ENCODE measurements around the gene MACROD2. TPM values are rescaled to one million over a fixed set of nuclear protein-coding genes. Genes with fewer than 3 reads are reported as not detected.
A peak's percentile ranks its signal among the peaks of the same experiment; 100 is the strongest.

The MACROD2 gene
- total RNA-seq, 1 experiment from 2014 or later = 3.1 TPM

DNA sequence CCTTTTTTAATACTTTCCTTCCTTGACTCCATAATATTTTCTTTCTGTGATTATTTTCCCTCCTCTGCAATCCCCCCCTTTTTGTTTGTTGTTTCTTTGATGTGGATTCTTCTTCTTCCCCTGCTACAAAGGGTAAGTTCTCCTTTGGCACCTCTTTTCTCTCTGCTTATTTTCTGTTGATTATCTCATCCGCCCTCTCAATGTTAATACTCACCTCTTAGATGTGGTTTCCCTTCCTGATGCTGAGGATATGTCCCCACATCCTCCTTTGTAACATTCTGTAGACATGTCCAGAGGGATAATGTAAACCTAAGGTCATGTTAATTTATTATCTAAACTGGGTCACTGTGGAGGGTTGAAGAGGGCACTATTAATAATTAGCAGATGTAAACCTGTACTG, 324.4 kb downstream of the MACROD2 start:
- no peaks in the 10 kb centered on the region for H3K4me1 Mint-ChIP-seq (ENCODE audit: insufficient read depth, unreplicated experiment)
- intact Hi-C loops (cut with micrococcal nuclease) = no loop called here
- TF ChIP-seq, protein P1, sequence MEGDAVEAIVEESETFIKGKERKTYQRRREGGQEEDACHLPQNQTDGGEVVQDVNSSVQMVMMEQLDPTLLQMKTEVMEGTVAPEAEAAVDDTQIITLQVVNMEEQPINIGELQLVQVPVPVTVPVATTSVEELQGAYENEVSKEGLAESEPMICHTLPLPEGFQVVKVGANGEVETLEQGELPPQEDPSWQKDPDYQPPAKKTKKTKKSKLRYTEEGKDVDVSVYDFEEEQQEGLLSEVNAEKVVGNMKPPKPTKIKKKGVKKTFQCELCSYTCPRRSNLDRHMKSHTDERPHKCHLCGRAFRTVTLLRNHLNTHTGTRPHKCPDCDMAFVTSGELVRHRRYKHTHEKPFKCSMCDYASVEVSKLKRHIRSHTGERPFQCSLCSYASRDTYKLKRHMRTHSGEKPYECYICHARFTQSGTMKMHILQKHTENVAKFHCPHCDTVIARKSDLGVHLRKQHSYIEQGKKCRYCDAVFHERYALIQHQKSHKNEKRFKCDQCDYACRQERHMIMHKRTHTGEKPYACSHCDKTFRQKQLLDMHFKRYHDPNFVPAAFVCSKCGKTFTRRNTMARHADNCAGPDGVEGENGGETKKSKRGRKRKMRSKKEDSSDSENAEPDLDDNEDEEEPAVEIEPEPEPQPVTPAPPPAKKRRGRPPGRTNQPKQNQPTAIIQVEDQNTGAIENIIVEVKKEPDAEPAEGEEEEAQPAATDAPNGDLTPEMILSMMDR (IDR thresholded peaks at IDR 0.05; ENCODE audit: unreplicated experiment) = no peak

DNA sequence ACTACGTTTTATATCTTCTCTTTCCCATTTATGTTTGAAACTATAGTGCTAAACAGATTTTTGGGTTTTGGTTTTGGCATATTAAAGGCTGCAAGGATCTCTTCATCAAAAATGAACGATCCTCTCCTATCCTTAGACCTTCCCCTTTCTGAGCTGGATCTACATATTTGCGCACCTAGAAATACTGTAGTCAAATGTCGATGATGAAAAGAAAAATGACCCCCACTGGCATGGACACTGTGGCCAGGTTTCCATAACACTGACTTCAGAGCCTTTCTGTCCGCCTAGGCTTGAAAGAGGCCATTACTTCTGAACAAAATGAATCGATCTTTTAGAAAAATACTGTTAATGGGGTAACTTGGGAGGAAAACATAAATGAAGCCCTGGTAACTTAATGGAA, 336.3 kb downstream of the MACROD2 start:
- Mint-ChIP-seq H3K9me3 (ENCODE audit: unreplicated experiment) (no peaks in the 10 kb centered on the region), H3K27ac (ENCODE audit: low read depth, unreplicated experiment) (peak overlapping the region; percentile 26), H3K4me1 (ENCODE audit: insufficient read depth, unreplicated experiment) (peaks cover 16% of the 10 kb centered on the region), H3K36me3 (ENCODE audit: insufficient read depth, unreplicated experiment) (peaks cover 40% of the 10 kb centered on the region), H3K27me3 (ENCODE audit: insufficient read depth, unreplicated experiment) (no peaks in the 10 kb centered on the region), H3K4me3 (ENCODE audit: unreplicated experiment) (peak overlapping the region; percentile 74)
- CTCF ChIA-PET = interaction anchor here (0.5 to 1.8 kb wide), 11 partner anchors 9 to 1611 kb away, joined by 3 to 11 read pairs (median 3); no protein-coding TSS in a partner anchor
- BruUV-seq (replicated peaks) = no TSS peak
- POLR2A ChIA-PET = interaction anchor here (0.6 to 3.0 kb wide), 11 partner anchors 15 to 713 kb away, joined by 3 to 25 read pairs (median 3); no protein-coding TSS in a partner anchor
- DNase-seq (ENCODE audit: unreplicated experiment) = no peak
- intact Hi-C loops (cut with micrococcal nuclease) = loop anchor here (10.0 kb wide), 1 partner anchor 543 kb away; no protein-coding TSS in a partner anchor
- TF ChIP-seq, protein P1 (IDR thresholded peaks at IDR 0.05; ENCODE audit: unreplicated experiment) = no peak

More for the DNA sequence above, 324.4 kb downstream of the MACROD2 start:
- POLR2A ChIA-PET = interaction anchor here (1.0 to 2.1 kb wide), 3 partner anchors 13 to 35 kb away, joined by 3 to 5 read pairs (median 5); no protein-coding TSS in a partner anchor
- Mint-ChIP-seq H3K9me3 (ENCODE audit: unreplicated experiment) (no peaks in the 10 kb centered on the region), H3K4me3 (ENCODE audit: unreplicated experiment) (no peak overlapping the region), H3K36me3 (ENCODE audit: insufficient read depth, unreplicated experiment) (peaks cover 14% of the 10 kb centered on the region), H3K27me3 (ENCODE audit: insufficient read depth, unreplicated experiment) (no peaks in the 10 kb centered on the region), H3K27ac (ENCODE audit: low read depth, unreplicated experiment) (no peak overlapping the region)
- no TSS peak for BruUV-seq (replicated peaks)
- CTCF ChIA-PET = interaction anchor here (0.6 to 0.7 kb wide), 2 partner anchors 13 to 1911 kb away, joined by 3 to 6 read pairs; no protein-coding TSS in a partner anchor
- no peak for DNase-seq (ENCODE audit: unreplicated experiment)

DNA sequence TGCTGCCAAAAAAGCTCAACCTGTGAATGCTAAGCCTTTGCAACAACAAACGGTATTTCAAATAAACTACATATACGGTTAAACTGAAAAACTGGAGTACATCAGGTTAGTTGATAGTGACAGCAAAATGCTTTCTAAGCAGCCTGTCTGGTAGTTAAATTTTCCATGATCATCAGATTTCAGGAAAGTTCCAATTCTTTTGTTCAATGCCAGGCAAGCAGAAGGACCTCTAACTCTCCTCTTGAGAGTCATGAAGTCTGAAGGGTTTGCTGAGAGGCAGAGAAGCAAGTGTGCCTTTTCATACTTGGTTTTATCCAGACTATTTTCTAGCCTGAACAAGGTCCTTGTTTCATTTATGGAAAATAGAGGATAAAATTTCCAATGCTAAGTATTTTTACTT, 337.6 kb downstream of the MACROD2 start:
- intact Hi-C loops (cut with micrococcal nuclease) = loop anchor here (10.0 kb wide), 1 partner anchor 542 kb away; no protein-coding TSS in a partner anchor
- ChIA-PET CTCF (interaction anchor here (0.7 to 1.8 kb wide), 7 partner anchors 12 to 508 kb away, joined by 3 to 11 read pairs (median 4); no protein-coding TSS in a partner anchor), POLR2A (interaction anchor here (1.1 to 3.0 kb wide), 6 partner anchors 9 to 712 kb away, joined by 3 to 25 read pairs (median 8); no protein-coding TSS in a partner anchor)
- DNase-seq (ENCODE audit: unreplicated experiment) = no peak
- H3K27me3 Mint-ChIP-seq (ENCODE audit: insufficient read depth, unreplicated experiment) = no peaks in the 10 kb centered on the region
- H3K4me1 Mint-ChIP-seq (ENCODE audit: insufficient read depth, unreplicated experiment) = peaks cover 16% of the 10 kb centered on the region
- no peaks in the 10 kb centered on the region for H3K9me3 Mint-ChIP-seq (ENCODE audit: unreplicated experiment)
- H3K4me3 Mint-ChIP-seq (ENCODE audit: unreplicated experiment) = peak overlapping the region; percentile 74
- peaks cover 28% of the 10 kb centered on the region for H3K36me3 Mint-ChIP-seq (ENCODE audit: insufficient read depth, unreplicated experiment)
- peak overlapping the region; percentile 84 for H3K27ac Mint-ChIP-seq (ENCODE audit: low read depth, unreplicated experiment)
- no TSS peak for BruUV-seq (replicated peaks)
- TF ChIP-seq, protein P1 (IDR thresholded peaks at IDR 0.05; ENCODE audit: unreplicated experiment) = no peak

DNA sequence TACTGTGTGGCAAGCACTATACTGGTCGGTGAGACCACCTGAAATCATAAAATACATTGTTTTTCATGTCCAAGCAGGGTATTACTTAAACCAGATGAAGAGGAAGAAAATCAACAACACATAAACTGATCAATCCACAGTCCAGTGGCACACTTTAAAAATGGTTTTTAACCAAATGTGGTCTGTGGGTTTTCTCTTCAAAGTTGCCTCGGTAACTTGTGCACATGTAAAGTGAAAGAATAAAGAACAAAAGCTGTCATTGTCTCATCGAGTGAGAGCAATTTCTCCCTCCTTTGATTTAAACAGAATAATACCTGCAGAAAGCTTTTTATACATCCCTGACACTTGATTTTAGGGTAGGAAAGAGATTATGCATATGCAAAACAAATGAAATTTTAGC, 338.4 kb downstream of the MACROD2 start:
- intact Hi-C loops (cut with micrococcal nuclease) = loop anchor here (1.0 to 10.0 kb wide), 5 partner anchors 45 to 1426 kb away; no protein-coding TSS in a partner anchor
- ChIA-PET CTCF (interaction anchor here (0.6 to 2.4 kb wide), 32 partner anchors 8 to 1921 kb away, joined by 3 to 21 read pairs (median 4); no protein-coding TSS in a partner anchor), POLR2A (interaction anchor here (0.7 to 5.7 kb wide), 24 partner anchors 11 to 1901 kb away, joined by 3 to 93 read pairs (median 4); no protein-coding TSS in a partner anchor)
- Mint-ChIP-seq H3K27me3 (ENCODE audit: insufficient read depth, unreplicated experiment) (no peaks in the 10 kb centered on the region), H3K27ac (ENCODE audit: low read depth, unreplicated experiment) (peak overlapping the region; percentile 84), H3K4me3 (ENCODE audit: unreplicated experiment) (peak overlapping the region; percentile 74), H3K9me3 (ENCODE audit: unreplicated experiment) (no peaks in the 10 kb centered on the region), H3K4me1 (ENCODE audit: insufficient read depth, unreplicated experiment) (peaks cover 16% of the 10 kb centered on the region), H3K36me3 (ENCODE audit: insufficient read depth, unreplicated experiment) (peaks cover 20% of the 10 kb centered on the region)
- peak; percentile 16 for DNase-seq (ENCODE audit: unreplicated experiment)
- TF ChIP-seq, protein P1 (IDR thresholded peaks at IDR 0.05; ENCODE audit: unreplicated experiment) = no peak
- BruUV-seq (replicated peaks) = no TSS peak

All from MCF 10A (cell line).